ENCODE results near the gene SLC4A11.

- TF ChIP-seq MAX (IDR thresholded peaks at IDR 0.05): peak; percentile 24; the same call in 1 of the 2 replicates
- TF ChIP-seq REST (IDR thresholded peaks at IDR 0.05; ENCODE audit: low read depth): no peak
- TF ChIP-seq TAF1 (IDR thresholded peaks at IDR 0.05; ENCODE audit: low read depth): no peak
- no peak for TF ChIP-seq RAD21 (IDR thresholded peaks at IDR 0.05; ENCODE audit: low read depth)
- no peak for TF ChIP-seq YY1 (IDR thresholded peaks at IDR 0.05; ENCODE audit: low read depth)
- TF ChIP-seq CREB1 (IDR thresholded peaks at IDR 0.05; ENCODE audit: low read depth): no peak
- no peak for TF ChIP-seq EGR1 (IDR thresholded peaks at IDR 0.05)
- TF ChIP-seq TEAD4 (IDR thresholded peaks at IDR 0.05): peak; percentile 92
- peak; percentile 19; the same call in 1 of the 2 replicates for TF ChIP-seq EP300 (IDR thresholded peaks at IDR 0.05; ENCODE audit: borderline replicate concordance)
- no peak for TF ChIP-seq CEBPB (IDR thresholded peaks at IDR 0.05)
- TF ChIP-seq FOXM1 (IDR thresholded peaks at IDR 0.05; ENCODE audit: borderline replicate concordance, low read depth): no peak
- no peak for TF ChIP-seq ZBTB7A (IDR thresholded peaks at IDR 0.05; ENCODE audit: low read depth)
- TF ChIP-seq TCF12 (IDR thresholded peaks at IDR 0.05; ENCODE audit: low read depth): no peak
- TF ChIP-seq NFIC (IDR thresholded peaks at IDR 0.05): peak; percentile 33; the same call in 1 of the 2 replicates
These were observed 43.6 kb upstream of the SLC4A11 start for GRCh38 chr20:3282271-3283221.
